RKO (cell line): ENCODE results near the gene PDE6C.
A peak's percentile ranks its signal among the peaks of the same experiment; 100 is the strongest.

Experiments
- DNase-seq: peaks from one replicate; pipeline ENCODE4 v3.0.0-alpha.2; 2016; ENCODE audit warnings: low spot score

The PDE6C gene

GRCh38 chr10:93612311-93612710 lies at the start of gene PDE6C:
Gene PDE6C, plus strand, starts transcription at chr10:93612537. Its CDS starts 189 bp downstream, at chr10:93612726.
- DNase-seq = no peak

- DNase-seq = no peak
Measured at GRCh38 chr10:93565446-93565845, 46.9 kb upstream of the PDE6C start.

- DNase-seq = no peak
Measured at GRCh38 chr10:93566435-93567276, 45.7 kb upstream of the PDE6C start, which contains the start of gene FFAR4. Gene FFAR4, plus strand, starts transcription at chr10:93566665. Its CDS starts 56 bp downstream, at chr10:93566721.

GRCh38 chr10:93567277-93568104 lies 44.8 kb upstream of the PDE6C start:
- DNase-seq = no peak

- no peak for DNase-seq
Measured at GRCh38 chr10:93568105-93568390, 44.3 kb upstream of the PDE6C start.

- DNase-seq = no peak
Measured at GRCh38 chr10:93570383-93570782, 42.0 kb upstream of the PDE6C start.

GRCh38 chr10:93572606-93573005 lies 39.7 kb upstream of the PDE6C start:
- no peak for DNase-seq

- DNase-seq = no peak
Measured at GRCh38 chr10:93573051-93573909, 39.1 kb upstream of the PDE6C start.

- DNase-seq = no peak
Measured at GRCh38 chr10:93573924-93574323, 38.4 kb upstream of the PDE6C start.

- DNase-seq = no peak
Measured at GRCh38 chr10:93576888-93577287, 35.4 kb upstream of the PDE6C start.

- no peak for DNase-seq
Measured at GRCh38 chr10:93577565-93577964, 34.8 kb upstream of the PDE6C start.

- DNase-seq = peak; percentile 8
Measured at GRCh38 chr10:93579089-93579488, 33.2 kb upstream of the PDE6C start.

- DNase-seq = no peak
Measured at GRCh38 chr10:93579985-93580711, 32.2 kb upstream of the PDE6C start.

- DNase-seq = no peak
Measured at GRCh38 chr10:93580828-93581227, 31.5 kb upstream of the PDE6C start.

GRCh38 chr10:93584445-93584844 lies 27.9 kb upstream of the PDE6C start:
- DNase-seq = no peak

- DNase-seq = no peak
Measured at GRCh38 chr10:93589648-93590562, 22.4 kb upstream of the PDE6C start.

GRCh38 chr10:93590638-93591037 lies 21.7 kb upstream of the PDE6C start:
- DNase-seq = no peak

GRCh38 chr10:93591065-93591808 lies 21.1 kb upstream of the PDE6C start:
- no peak for DNase-seq

- DNase-seq = no peak
Measured at GRCh38 chr10:93593254-93593653, 19.1 kb upstream of the PDE6C start.

- no peak for DNase-seq
Measured at GRCh38 chr10:93593749-93594148, 18.6 kb upstream of the PDE6C start.
